Measurements from ENCODE around the gene UGT1A5.

DNA sequence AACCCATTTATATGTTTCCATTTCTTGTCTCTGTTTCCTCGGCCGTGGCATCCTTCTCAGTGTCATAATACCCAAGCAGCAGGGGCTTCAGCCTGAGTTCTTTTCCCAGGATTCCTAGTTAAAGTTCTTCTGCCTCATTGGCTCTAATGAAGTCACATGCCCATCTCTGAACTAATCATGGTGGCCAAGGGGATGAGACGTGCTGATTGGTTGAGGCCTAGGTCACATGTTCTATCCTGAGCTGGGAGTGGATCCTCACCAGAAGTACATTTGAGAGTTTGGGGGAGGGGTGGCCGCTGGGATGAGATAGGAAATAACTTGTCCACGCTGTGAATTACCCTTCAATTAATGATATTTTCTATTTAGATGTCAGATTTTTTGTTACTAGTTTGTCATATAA, 3.8 kb upstream of the UGT1A5 start:
- TF ChIP-seq TAF1 (IDR thresholded peaks at IDR 0.05; ENCODE audit: borderline replicate concordance, low read depth, low read length): no peak
- no peak for TF ChIP-seq POLR2AphosphoS5 (IDR thresholded peaks at IDR 0.05; ENCODE audit: low read depth, low read length)
